Activated T-helper 2 cell treated with anti-CD3 and anti-CD28 coated beads, Interferon-gamma antibody, Interleukin-2, Interleukin-4, amounts not matched to agents 10 μg/mL and 5 μg/mL and 100 μg/mL, durations not matched to agents 14 hours and 24 hours and 36 hours (primary cell): ENCODE data around the gene DLG1. TPM values are rescaled to one million over a fixed set of nuclear protein-coding genes. Genes with fewer than 3 reads are reported as not detected.
"Not testable (repeated sequence)": the region's sequence is repeated elsewhere in the genome, so short reads cannot be mapped to it uniquely, and the experiment has no call there.

Experiments
- DNase-seq: peaks from one replicate; pipeline ENCODE4 v3.0.0; 2021; ENCODE audit warnings: low spot score
- H3K27ac Mint-ChIP-seq: one replicate; pipeline ENCODE4 v1.8.0; 2021; ENCODE audit warnings: mixed read lengths
- H3K27me3 Mint-ChIP-seq: one replicate; pipeline ENCODE4 v1.8.0; 2021; ENCODE audit warnings: low read depth, mixed read lengths
- H3K36me3 Mint-ChIP-seq: one replicate; pipeline ENCODE4 v1.8.0; 2021; ENCODE audit warnings: low read depth, mixed read lengths
- H3K4me1 Mint-ChIP-seq: one replicate; pipeline ENCODE4 v1.8.0; 2021; ENCODE audit warnings: low read depth, mixed read lengths
- H3K4me3 Mint-ChIP-seq: one replicate; pipeline ENCODE4 v1.8.0; 2021; ENCODE audit warnings: low read depth, mild to moderate bottlenecking, moderate library complexity, mixed read lengths
- H3K9me3 Mint-ChIP-seq: one replicate; pipeline ENCODE4 v1.8.0; 2021; ENCODE audit warnings: mixed read lengths
- intact Hi-C: fragments of 100-400 bp; cut with micrococcal nuclease; formaldehyde crosslinking; loops from one replicate; pipeline ENCODE4 v1.15.1; 2023
- total RNA-seq: library from RNA; stranded (reverse); gene quantifications from 2 replicates; pipeline ENCODE4 v1.2.3, GENCODE V29; 2022

Gene DLG1
- total RNA-seq, 1 donor from 2014 or later = 77.5 TPM

DNA sequence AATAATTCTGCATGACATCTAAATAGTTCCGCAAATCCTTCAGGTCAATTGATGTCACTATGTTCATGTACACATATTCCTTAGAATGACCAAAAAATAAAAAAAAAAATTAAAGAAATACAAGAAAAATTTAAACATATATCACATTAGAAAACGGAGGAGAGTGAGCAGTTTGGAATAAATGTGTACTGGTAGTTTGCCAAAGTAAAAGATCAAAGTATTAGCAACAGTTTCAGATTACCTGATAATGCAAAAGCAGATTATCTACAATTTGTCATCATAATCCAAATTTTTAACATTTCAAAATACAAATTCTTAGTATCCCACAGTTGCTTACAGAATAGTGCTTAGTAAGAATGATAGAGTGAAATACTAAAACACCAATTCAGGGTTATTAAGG is 1.9 kb downstream of the DLG1 start:
- intact Hi-C loops = loop anchor here (5.0 kb wide), 2 partner anchors 39 to 161 kb away; no protein-coding TSS in a partner anchor
- H3K9me3 Mint-ChIP-seq = no peaks in the 10 kb centered on the region
- no peak overlapping the region for H3K27ac Mint-ChIP-seq
- H3K4me1 Mint-ChIP-seq = peaks cover 38% of the 10 kb centered on the region
- peaks cover 34% of the 10 kb centered on the region for H3K36me3 Mint-ChIP-seq
- H3K4me3 Mint-ChIP-seq = peak overlapping the region; percentile 91
- no peak for DNase-seq
- peaks cover 17% of the 10 kb centered on the region for H3K27me3 Mint-ChIP-seq

DNA sequence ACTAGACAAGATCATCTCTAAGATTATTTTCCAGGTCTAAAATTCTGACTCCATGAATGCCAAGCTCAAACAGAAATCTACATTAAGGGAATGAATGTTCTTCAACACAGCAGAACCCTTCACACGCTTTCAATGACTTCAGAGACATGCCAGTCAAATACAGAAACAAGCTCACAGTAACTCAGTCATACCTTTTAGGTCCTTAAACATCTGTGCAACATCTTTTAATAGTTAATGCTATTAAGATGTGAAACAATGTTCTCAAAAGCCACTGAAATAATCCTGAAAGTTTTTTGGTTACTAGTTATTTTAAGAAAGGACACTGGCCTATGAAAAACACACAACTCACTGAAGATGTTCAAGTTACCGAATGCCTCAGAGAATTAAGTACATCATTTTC is 2.5 kb downstream of the DLG1 start:
- no peak for DNase-seq
- intact Hi-C loops = loop anchor here (5.0 kb wide), 2 partner anchors 39 to 161 kb away; no protein-coding TSS in a partner anchor
- Mint-ChIP-seq H3K4me3 (peak overlapping the region; percentile 0), H3K36me3 (peaks cover 41% of the 10 kb centered on the region), H3K27me3 (peaks cover 14% of the 10 kb centered on the region), H3K4me1 (peaks cover 45% of the 10 kb centered on the region), H3K9me3 (no peaks in the 10 kb centered on the region), H3K27ac (no peak overlapping the region)

DNA sequence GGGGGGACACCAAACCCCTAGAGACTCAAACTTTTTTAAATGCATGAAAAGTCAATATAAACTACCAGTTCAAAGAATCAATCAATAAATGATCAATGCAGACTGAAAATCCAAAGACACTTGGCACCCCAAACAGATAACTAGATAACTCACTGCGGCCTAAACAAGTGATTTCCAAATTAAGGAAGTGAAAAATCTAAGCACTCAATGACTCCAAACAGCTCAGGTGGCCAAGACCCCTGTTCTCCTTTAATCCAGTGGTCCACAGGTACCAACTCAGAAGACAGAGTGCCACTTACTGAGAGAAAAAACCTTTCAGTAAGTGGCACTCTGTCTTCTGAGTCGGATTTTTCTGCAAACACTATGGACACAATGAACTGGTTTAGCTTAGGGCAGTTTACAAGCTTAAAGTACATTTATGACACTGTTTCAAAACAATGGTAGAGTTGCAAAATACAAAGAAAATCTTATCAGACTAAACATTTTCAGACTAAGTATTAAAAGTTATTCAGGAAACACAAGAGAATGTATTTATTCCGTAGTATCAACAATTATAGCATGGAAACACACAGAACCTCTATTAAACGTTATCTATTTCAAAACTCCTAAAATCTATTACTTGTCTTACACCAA is 4.7 kb downstream of the DLG1 start:
- Mint-ChIP-seq H3K4me1 (peaks cover 53% of the 10 kb centered on the region), H3K27me3 (peaks cover 2% of the 10 kb centered on the region), H3K9me3 (no peaks in the 10 kb centered on the region), H3K27ac (no peak overlapping the region), H3K4me3 (no peak overlapping the region), H3K36me3 (peaks cover 59% of the 10 kb centered on the region)
- DNase-seq = no peak
- intact Hi-C loops = loop anchor here (5.0 kb wide), 1 partner anchor 34 kb away; no protein-coding TSS in a partner anchor

DNA sequence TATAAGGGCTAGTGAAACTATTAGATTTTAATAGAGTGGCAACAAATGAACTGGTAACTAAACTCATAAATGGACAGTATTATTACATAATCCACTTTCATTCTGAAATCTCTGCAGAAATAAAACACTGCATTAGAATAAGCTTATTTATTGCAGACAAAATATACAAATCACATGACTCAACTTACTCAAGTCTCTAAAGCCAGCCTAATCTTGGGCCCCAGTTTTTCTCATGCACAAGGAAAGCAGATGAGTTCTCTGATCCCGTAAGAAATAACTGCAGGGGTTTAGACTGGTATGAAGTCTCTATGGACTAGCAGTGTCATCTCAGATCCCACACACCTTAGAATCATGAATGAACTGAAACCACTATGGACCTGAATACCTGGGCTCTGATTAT is 5.8 kb downstream of the DLG1 start:
- DNase-seq = no peak
- Mint-ChIP-seq H3K9me3 (no peaks in the 10 kb centered on the region), H3K27ac (no peak overlapping the region), H3K4me3 (no peak overlapping the region), H3K36me3 (peaks cover 67% of the 10 kb centered on the region), H3K4me1 (peaks cover 52% of the 10 kb centered on the region), H3K27me3 (no peaks in the 10 kb centered on the region)
- intact Hi-C loops = loop anchor here (5.0 kb wide), 1 partner anchor 35 kb away; no protein-coding TSS in a partner anchor

DNA sequence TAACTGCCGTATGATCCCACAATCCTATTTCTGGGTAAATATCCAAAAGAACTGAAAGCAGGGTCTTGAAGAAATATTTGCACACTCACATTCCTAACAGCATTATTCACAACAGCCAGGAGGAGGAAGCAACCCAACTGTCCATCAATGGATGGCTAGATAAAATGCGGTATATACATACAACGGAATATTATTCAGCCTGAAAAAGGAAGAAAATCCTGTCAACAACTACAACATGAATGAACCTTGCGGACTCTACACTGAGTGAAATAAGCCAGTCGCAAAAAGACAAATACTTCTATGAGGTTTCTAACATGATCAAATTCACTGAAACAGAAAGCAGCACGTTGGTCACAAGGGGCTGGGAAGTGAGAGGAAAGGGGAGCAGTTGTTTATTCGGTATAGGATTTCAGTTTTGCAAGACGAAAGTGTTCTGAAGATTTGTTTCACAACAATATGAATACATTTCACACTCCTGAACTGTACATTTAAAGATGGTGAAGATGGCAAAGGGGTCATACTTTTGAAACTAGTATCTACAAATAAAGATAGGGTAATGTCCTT is 6.2 kb downstream of the DLG1 start:
- Mint-ChIP-seq H3K4me3 (no peak overlapping the region), H3K9me3 (no peaks in the 10 kb centered on the region), H3K4me1 (peaks cover 52% of the 10 kb centered on the region), H3K27ac (no peak overlapping the region), H3K27me3 (no peaks in the 10 kb centered on the region), H3K36me3 (peaks cover 67% of the 10 kb centered on the region)
- no peak for DNase-seq
- intact Hi-C loops = loop anchor here (5.0 kb wide), 1 partner anchor 35 kb away; no protein-coding TSS in a partner anchor

DNA sequence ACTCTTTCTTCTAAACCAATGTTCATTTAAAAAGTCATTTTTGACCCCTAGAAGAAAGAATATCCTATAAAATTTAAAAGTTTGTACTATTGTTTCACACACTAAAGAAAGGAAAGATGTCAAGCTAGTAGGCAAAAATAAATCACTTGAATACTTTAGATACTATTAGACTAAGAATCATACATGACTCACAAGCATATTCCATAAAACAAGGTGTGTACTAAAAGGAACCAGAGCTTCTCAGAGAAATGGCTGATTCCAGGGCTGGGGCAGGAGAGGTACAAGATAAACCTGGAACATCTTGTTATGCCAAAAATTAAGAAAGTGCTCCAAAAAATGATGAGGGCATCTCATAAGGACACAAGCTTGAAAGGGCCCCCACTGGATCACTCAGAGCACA is 8.7 kb downstream of the DLG1 start:
- Mint-ChIP-seq H3K4me3 (no peak overlapping the region), H3K36me3 (peaks cover 74% of the 10 kb centered on the region), H3K9me3 (no peaks in the 10 kb centered on the region), H3K27me3 (no peaks in the 10 kb centered on the region), H3K27ac (no peak overlapping the region), H3K4me1 (peaks cover 43% of the 10 kb centered on the region)
- DNase-seq = no peak
- intact Hi-C loops = loop anchor here (5.0 kb wide), 1 partner anchor 38 kb away; no protein-coding TSS in a partner anchor

DNA sequence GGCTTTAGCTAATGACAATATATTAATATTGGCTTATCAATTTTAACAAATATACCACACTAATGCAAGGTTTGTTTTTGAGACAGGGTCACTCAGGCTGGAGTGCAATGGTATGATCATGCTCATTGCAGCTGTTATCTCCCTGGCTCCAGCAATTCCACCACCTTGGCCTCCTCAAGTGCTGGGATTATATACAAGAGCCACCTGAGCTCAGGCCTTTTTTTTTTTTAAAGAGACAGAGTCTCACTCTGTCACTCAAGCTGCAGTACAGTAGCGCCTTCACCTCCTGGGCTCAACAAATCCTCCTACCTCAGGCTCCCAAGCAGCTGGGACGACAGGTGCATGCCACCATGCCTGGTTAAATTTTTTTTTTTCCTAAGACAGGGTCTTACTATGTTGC is 11.7 kb downstream of the DLG1 start:
- Mint-ChIP-seq H3K9me3 (no peaks in the 10 kb centered on the region), H3K4me1 (peaks cover 29% of the 10 kb centered on the region), H3K36me3 (peaks cover 72% of the 10 kb centered on the region), H3K27ac (no peak overlapping the region), H3K4me3 (no peak overlapping the region), H3K27me3 (no peaks in the 10 kb centered on the region)
- intact Hi-C loops = no loop called here
- no peak for DNase-seq

DNA sequence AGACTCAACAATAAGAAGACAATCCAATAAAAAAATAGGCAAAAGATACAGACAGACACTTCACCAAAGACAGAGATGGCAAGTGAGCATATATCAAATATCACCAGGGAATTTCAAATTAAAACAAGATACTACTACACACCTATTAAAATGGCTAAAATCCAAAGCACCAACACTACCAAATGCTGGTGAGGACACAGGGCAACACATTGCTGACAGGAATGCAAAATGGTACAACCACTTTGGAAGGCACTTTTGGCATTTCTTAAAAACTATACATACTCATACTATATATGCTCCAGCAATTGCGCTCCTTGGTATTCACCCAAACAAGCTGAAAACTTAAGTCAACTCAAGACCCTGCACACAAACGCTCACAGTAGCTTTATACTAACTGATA is 12.9 kb downstream of the DLG1 start:
- no peak overlapping the region for H3K27ac Mint-ChIP-seq
- no peaks in the 10 kb centered on the region for H3K9me3 Mint-ChIP-seq
- intact Hi-C loops = no loop called here
- H3K36me3 Mint-ChIP-seq = peaks cover 71% of the 10 kb centered on the region
- DNase-seq = no peak
- H3K27me3 Mint-ChIP-seq = no peaks in the 10 kb centered on the region
- peaks cover 20% of the 10 kb centered on the region for H3K4me1 Mint-ChIP-seq
- no peak overlapping the region for H3K4me3 Mint-ChIP-seq

DNA sequence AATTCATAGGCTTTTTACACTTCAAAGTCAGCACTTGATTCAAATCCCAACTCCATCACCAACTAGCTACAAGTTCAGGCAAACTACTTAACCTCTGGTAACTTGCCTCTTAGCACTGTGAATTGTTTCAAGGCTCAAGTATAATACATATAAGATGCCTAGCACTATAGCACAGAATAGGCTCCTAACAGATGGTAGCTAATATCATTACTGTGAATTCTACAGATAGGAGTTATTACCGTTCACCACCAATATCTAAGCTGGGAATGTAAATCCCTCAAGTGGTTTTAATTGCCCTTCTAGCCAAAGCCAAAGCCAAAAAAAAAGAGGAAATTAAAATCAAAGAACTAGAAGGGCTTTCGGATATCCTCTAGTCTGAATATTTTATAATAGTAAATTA is 15.4 kb downstream of the DLG1 start:
- no peak overlapping the region for H3K27ac Mint-ChIP-seq
- H3K4me1 Mint-ChIP-seq = peaks cover 7% of the 10 kb centered on the region
- H3K36me3 Mint-ChIP-seq = peaks cover 61% of the 10 kb centered on the region
- no peaks in the 10 kb centered on the region for H3K27me3 Mint-ChIP-seq
- no peak for DNase-seq
- H3K4me3 Mint-ChIP-seq = no peak overlapping the region
- H3K9me3 Mint-ChIP-seq = no peaks in the 10 kb centered on the region
- intact Hi-C loops = no loop called here

DNA sequence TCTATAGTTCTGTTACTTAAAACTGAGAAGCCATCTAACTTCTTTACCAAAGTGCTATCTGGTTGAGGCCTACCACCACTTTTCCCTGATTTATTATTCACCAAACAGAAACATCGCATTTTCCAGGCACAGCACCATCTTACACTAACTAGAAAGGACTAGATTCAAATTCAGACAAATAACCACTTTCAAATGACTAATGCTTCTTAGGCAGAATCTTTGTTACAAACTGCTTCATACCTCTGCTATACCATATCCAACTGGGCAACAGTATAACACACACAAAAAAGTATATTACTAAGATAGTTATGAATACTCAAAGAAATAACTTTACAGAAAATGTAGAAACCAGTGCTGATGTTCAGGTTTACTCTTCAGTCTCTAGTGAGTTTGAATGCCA is 16.6 kb downstream of the DLG1 start:
- H3K4me3 Mint-ChIP-seq = no peak overlapping the region
- H3K9me3 Mint-ChIP-seq = no peaks in the 10 kb centered on the region
- no peaks in the 10 kb centered on the region for H3K27me3 Mint-ChIP-seq
- H3K36me3 Mint-ChIP-seq = peaks cover 60% of the 10 kb centered on the region
- intact Hi-C loops = no loop called here
- peaks cover 7% of the 10 kb centered on the region for H3K4me1 Mint-ChIP-seq
- H3K27ac Mint-ChIP-seq = no peak overlapping the region
- no peak for DNase-seq

DNA sequence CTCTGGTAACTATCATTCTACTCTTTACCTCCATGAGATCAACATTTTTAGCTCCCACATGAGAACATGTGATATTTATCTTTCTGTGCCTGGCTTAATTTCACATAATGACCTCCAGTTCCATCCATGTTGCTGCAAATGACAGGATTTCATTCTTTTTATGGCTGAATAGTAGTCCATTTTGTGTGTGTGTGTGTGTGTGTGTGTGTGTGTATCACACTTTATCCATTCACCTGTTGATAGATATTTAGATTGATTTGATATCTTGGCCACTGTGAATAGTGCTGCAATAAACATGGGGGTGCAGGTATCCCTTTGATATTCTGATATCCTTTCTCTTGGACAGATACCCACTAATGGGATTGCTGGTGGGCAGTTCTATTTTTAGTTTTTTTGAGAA is 18.3 kb downstream of the DLG1 start:
- peaks cover 55% of the 10 kb centered on the region for H3K36me3 Mint-ChIP-seq
- H3K27ac Mint-ChIP-seq = no peak overlapping the region
- H3K4me3 Mint-ChIP-seq = no peak overlapping the region
- peaks cover 10% of the 10 kb centered on the region for H3K4me1 Mint-ChIP-seq
- DNase-seq = no peak
- no peaks in the 10 kb centered on the region for H3K27me3 Mint-ChIP-seq
- intact Hi-C loops = no loop called here
- H3K9me3 Mint-ChIP-seq = no peaks in the 10 kb centered on the region

DNA sequence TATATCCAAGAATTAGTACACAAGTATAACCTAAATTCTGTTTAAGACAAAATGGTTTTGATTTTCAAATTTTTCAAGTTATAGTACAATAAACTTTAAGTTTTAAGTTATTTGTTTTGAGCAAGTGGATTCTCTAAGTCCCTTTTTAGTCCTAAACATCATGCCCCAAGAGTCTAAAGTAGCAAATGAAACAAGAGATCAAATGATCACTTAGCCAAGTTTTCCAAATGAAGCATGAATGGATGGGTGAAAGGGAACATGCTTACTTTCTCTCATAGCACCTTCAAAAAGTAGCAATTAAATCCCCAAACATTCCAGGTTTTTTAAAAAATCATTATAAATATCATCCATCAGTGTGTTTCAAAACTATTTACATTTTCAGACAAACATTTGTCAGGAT is 19.5 kb downstream of the DLG1 start:
- Mint-ChIP-seq H3K4me3 (no peak overlapping the region), H3K4me1 (peaks cover 16% of the 10 kb centered on the region), H3K27ac (no peak overlapping the region), H3K9me3 (no peaks in the 10 kb centered on the region), H3K27me3 (no peaks in the 10 kb centered on the region), H3K36me3 (peaks cover 54% of the 10 kb centered on the region)
- intact Hi-C loops = no loop called here
- DNase-seq = no peak

DNA sequence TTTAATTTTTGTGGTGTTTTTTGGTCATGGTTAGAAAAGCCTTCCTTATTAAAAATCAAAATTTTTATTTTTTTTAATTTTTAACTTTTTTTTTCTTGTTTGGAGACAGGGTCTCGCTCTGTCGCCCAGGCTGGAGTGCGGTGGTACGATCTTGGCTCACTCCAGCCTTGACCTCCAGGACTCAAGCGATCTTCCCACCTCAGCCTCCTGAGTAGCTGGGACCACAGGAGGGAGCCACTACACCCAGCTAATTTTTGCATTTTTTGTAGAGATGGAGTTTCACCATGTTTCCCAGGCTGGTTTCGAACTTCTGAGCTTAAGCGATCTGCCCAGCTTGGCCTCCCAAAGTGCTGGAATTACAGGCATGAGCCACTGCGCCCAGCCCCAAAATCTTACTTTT is 21.6 kb downstream of the DLG1 start:
- DNase-seq, H3K27me3 Mint-ChIP-seq, H3K9me3 Mint-ChIP-seq, intact Hi-C loops, H3K27ac Mint-ChIP-seq, H3K4me3 Mint-ChIP-seq: not testable (repeated sequence)
- Mint-ChIP-seq H3K4me1 (peaks cover 19% of the 10 kb centered on the region), H3K36me3 (peaks cover 52% of the 10 kb centered on the region)
